Aorta (tissue), 5 donors: ENCODE data around the gene PPARG. TPM values are rescaled to one million over a fixed set of nuclear protein-coding genes. Genes with fewer than 3 reads are reported as not detected.
A peak's percentile ranks its signal among the peaks of the same experiment; 100 is the strongest.

Experiments
- ATAC-seq: fragments of 200-7000 bp; cut with Tn5 transposase; one replicate; pipeline ENCODE4 v1.9.1; 2022; ENCODE audit warnings: moderate library complexity; ENCODE audit not compliant: low FRiP score
- DNase-seq, 2 donors: peaks; one replicate each; pipeline ENCODE4 v3.0.0-alpha.2; 2020
- H3K27ac ChIP-seq, 2 donors: one replicate each; pipeline ENCODE4 v1.5.1; 2013; ENCODE audit warnings: low read length in 2 of 2, mild to moderate bottlenecking in 2 of 2, moderate library complexity in 2 of 2, control low read depth in 1 of 2, inconsistent platforms in 1 of 2, low read depth in 1 of 2
- H3K27me3 ChIP-seq, 2 donors: one replicate each; pipeline ENCODE4 v1.6.1; 2013; ENCODE audit warnings: control low read depth in 1 of 2, low read length in 1 of 2, mild to moderate bottlenecking in 1 of 2, moderate library complexity in 1 of 2; ENCODE audit not compliant: insufficient read depth in 2 of 2, control insufficient read depth in 1 of 2
- H3K36me3 ChIP-seq, 2 donors: one replicate each; pipeline ENCODE4 v1.6.1; 2013; ENCODE audit warnings: control low read depth in 1 of 2, low read length in 1 of 2, mild to moderate bottlenecking in 1 of 2; ENCODE audit not compliant: insufficient read depth in 2 of 2, control insufficient read depth in 1 of 2
- H3K4me1 ChIP-seq, 2 donors: one replicate each; pipeline ENCODE4 v1.6.1; 2013; ENCODE audit warnings: low read length in 2 of 2, control low read depth in 1 of 2, mild to moderate bottlenecking in 1 of 2, moderate library complexity in 1 of 2; ENCODE audit not compliant: insufficient read depth in 2 of 2, control insufficient read depth in 1 of 2
- H3K4me3 ChIP-seq, 2 donors: one replicate each; pipeline ENCODE4 v1.5.1; 2013; ENCODE audit warnings: low read length in 2 of 2, control low read depth in 1 of 2, mild to moderate bottlenecking in 1 of 2
- H3K9me3 ChIP-seq: one replicate; pipeline ENCODE4 v1.6.1; 2013; ENCODE audit warnings: mild to moderate bottlenecking, low read length; ENCODE audit not compliant: control insufficient read depth
- WGBS, 2 donors: extraction: QIAGEN DNeasy Blood & Tissue Kit; methylation state at CpG; one replicate each; pipeline ENCODE4 v1.1.7; 2013; 5-methylcytosine and 5-hydroxymethylcytosine counted together
- intact Hi-C, 2 donors: fragments of 100-400 bp; cut with DNase I; formaldehyde crosslinking; loops; one replicate each; pipeline versions ENCODE4 v1.14.2 to v1.15.0; 2022
- polyA plus RNA-seq, 2 donors: library from polyadenylated mRNA; stranded (reverse); fragments of 200-250 nt; gene quantifications; one replicate each; pipeline ENCODE4 v1.2.3, GENCODE V29; 2013
- total RNA-seq, 2 donors: library from RNA; stranded (reverse); fragmentation: NEBNext Ultra II Directional; extraction: Animal tissue kit (Norgen Biotek cat#: 25700); gene quantifications; one replicate each; pipeline ENCODE4 v1.2.1, GENCODE V29; 2021
- donor health status: healthy with polysubstance abuse.
- donor health status: Bipolar disorder and iron deficiency.
- donor health status: DM: no; HTN: no; CAD: no.
- donor health status: DM: no; HTN: no; CAD: no.
- donor health status: DM: yes; HTN: yes; CAD: no.

The PPARG gene
- total and polyA plus RNA-seq, 4 donors = 5.1 to 21.0 (median 17.5) TPM

DNA sequence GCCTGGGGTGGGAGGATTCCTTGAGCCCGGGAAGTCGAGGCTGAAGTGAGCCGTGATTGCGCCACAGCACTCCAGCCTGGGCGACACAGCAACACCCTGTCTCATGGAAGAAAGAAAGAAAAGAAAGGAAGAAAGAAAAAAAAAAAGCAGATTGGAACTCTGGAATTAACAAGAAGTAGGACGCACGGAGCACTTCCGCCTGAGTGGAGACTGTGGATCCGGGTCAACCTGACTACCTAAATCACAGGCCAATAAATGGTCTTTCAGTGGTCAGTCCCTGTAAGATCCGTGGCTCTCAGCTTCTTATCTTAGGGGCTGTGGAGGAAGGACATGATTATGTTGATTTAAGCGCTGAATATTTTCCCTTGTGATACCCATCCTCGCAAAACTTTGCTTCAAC is 2.4 kb upstream of the PPARG start:
- Histone ChIP-seq H3K4me3 (no peak overlapping the region), H3K9me3 (no peaks in the 10 kb centered on the region), H3K27me3 (no peaks in the 10 kb centered on the region), H3K4me1 (no peaks in the 10 kb centered on the region), H3K27ac (no peak overlapping the region), H3K36me3 (no peaks in the 10 kb centered on the region)
- 86 to 89% methylated on average over 12 of the region's 12 CpGs for WGBS, 2 donors
- intact Hi-C loops = loop anchor here (10.0 kb wide), 2 partner anchors 152 to 188 kb away; no protein-coding TSS in a partner anchor
- DNase-seq = no peak
- no peak for ATAC-seq

DNA sequence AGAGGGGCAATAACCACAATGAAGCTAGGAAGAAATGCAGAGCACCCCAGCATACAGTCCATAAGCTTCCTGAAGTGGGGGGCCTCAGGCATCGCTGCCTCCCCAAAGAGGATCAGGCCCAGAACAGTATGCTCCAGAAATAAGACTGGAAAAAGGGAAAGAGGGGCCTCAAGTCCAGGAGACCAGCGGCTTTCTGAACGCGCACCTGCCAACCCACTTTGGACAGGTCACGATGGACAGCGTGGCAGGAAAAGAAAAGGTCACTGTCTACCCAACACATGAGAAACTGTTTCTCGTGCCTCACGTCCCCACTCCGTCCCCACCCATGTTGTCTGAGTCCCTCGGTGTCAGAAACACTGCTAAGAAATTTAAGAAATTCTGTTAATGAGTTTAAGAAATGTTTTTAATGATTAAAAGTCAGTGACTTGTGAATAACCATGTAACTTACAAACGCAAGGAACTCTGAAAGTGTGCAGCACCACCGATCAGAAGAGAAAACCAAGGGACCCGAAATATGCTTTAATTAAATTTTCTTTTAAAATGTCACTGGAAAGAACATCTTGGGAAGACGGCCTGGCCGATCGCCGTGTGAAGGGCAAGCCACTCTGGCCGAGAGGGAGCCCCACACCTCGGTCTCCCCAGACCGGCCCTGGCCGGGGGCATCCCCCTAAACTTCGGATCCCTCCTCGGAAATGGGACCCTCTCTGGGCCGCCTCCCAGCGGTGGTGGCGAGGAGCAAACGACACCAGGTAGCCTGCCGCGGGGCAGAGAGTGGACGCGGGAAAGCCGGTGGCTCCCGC is 1.7 kb upstream of the PPARG start:
- intact Hi-C loops = loop anchor here (10.0 kb wide), 2 partner anchors 152 to 188 kb away; no protein-coding TSS in a partner anchor
- ATAC-seq = peak; percentile 45

DNA sequence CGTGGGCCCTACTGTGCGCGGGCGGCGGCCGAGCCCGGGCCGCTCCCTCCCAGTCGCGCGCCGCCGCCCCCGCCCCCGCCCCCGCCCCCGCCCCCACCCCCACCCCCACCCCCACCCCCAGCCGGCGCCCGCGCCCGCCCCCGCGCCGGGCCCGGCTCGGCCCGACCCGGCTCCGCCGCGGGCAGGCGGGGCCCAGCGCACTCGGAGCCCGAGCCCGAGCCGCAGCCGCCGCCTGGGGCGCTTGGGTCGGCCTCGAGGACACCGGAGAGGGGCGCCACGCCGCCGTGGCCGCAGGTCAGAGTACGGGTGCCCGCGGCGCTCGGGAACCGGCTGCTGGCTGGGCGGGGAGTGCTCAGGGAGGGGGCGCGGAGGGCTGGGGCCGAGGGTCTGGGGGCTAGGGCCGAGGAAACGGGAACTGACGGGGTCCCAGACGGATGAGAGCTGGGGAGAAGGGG is 1.1 kb upstream of the PPARG start:
- DNase-seq = peak; percentile 60 to 81
- intact Hi-C loops = loop anchor here (10.0 kb wide), 2 partner anchors 153 to 187 kb away; no protein-coding TSS in a partner anchor
- no peaks in the 10 kb centered on the region for H3K27me3 ChIP-seq
- H3K4me3 ChIP-seq = peak overlapping the region; percentile 27 to 62
- 0 to 1% methylated on average over 25 to 63 of the region's 63 CpGs for WGBS, 2 donors
- H3K4me1 ChIP-seq = no peaks in the 10 kb centered on the region
- no peaks in the 10 kb centered on the region for H3K36me3 ChIP-seq
- ATAC-seq = peak; percentile 77
- no peaks in the 10 kb centered on the region for H3K9me3 ChIP-seq
- no peak overlapping the region for H3K27ac ChIP-seq

More for the DNA sequence above, 1.7 kb upstream of the PPARG start:
- H3K4me3 ChIP-seq = no peak overlapping the region
- H3K27ac ChIP-seq = no peak overlapping the region
- no peaks in the 10 kb centered on the region for H3K4me1 ChIP-seq
- 25 to 26% methylated on average over 33 of the region's 33 CpGs for WGBS, 2 donors
- peak; percentile 55 to 78 for DNase-seq
- no peaks in the 10 kb centered on the region for H3K36me3 ChIP-seq
- no peaks in the 10 kb centered on the region for H3K27me3 ChIP-seq
- H3K9me3 ChIP-seq = no peaks in the 10 kb centered on the region

DNA sequence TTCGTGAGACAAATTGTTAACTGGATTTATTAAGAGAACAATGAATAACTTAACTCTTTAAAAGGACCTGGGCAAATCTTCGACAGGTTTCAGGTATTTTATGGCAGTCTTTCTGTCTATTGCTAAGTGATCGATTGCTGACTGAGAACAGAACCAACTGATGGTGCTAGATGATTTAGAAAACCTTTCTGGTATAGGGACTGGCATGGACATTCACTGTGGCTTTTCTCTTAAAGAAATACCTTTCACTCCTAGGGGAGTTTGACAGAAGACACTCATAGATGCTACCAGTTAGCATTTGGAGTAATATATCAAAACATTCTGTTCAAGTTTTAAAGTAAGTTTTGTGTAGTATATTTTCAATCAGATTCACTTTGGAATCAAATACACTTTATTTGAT is 654 bp downstream of the PPARG start:
- Histone ChIP-seq H3K36me3 (no peaks in the 10 kb centered on the region), H3K4me3 (no peak overlapping the region), H3K4me1 (no peaks in the 10 kb centered on the region), H3K27me3 (no peaks in the 10 kb centered on the region), H3K9me3 (no peaks in the 10 kb centered on the region), H3K27ac (no peak overlapping the region)
- WGBS, 2 donors = 61 to 62% methylated on average over 3 of the region's 3 CpGs
- DNase-seq (no peak), ATAC-seq (no peak)
- intact Hi-C loops = loop anchor here (10.0 kb wide), 2 partner anchors 155 to 185 kb away; no protein-coding TSS in a partner anchor

DNA sequence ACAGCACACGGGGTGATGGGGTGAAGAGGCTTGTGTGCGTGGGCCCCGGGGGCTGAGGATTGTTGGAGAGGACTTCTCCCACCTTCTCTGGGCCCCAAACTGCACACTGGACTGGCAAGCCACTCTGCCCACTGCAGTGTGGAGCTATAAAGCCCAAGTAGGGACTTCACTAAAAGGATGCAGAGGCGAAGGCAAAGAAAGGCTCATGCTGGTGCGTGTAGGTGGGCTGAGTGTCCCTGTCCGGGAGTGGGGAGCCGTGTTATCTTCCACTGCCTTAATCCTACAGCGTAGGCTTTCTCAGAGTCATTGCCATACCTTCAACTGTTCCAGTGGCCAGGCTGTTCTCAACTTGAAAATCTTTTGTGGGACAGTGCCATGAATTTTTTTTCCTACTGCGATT is 3.9 kb downstream of the PPARG start:
- 79 to 80% methylated on average over 9 of the region's 9 CpGs for WGBS, 2 donors
- no peak for ATAC-seq

DNA sequence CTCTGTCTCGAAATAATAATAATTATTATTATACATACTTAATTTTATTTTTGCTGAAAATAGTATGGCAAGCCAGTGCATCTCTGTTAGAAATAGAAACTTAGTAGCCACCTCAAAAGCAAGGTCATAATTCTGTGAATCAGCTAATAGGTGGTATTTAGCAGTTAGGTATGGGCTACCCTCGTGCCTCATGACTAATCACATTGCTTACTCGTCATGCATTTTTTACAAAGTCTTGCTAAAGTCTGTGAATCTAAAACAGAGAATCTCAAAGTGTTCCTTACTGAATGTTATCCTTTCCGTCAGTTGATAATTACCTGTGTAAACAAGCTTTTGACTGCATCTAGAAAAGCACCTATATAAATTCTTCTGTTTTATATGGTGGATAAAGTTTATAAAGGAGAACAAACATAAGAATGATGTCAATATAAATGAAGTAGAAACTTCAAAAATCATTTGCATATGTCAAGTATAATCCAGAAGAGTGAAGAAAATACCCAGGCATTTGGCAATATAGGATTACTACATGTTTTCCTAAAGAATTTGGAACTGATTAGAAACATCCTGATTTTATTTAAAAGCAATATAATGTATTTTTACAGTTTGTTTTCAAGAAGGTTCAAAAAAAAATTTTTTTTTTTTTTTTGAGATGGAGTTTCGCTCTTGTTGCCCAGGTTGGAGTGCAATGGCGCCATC is 6.2 kb downstream of the PPARG start:
- WGBS, 2 donors = 86 to 92% methylated on average over 6 of the region's 6 CpGs
- no peak for ATAC-seq
- Histone ChIP-seq H3K4me1 (no peaks in the 10 kb centered on the region), H3K27ac (no peak overlapping the region), H3K36me3 (no peaks in the 10 kb centered on the region), H3K9me3 (no peaks in the 10 kb centered on the region), H3K27me3 (no peaks in the 10 kb centered on the region), H3K4me3 (no peak overlapping the region)
- intact Hi-C loops = no loop called here
- no peak for DNase-seq

More for the DNA sequence above, 3.9 kb downstream of the PPARG start:
- no peaks in the 10 kb centered on the region for H3K36me3 ChIP-seq
- H3K4me3 ChIP-seq = no peak overlapping the region
- no peaks in the 10 kb centered on the region for H3K4me1 ChIP-seq
- no peaks in the 10 kb centered on the region for H3K27me3 ChIP-seq
- no peaks in the 10 kb centered on the region for H3K9me3 ChIP-seq
- no peak for DNase-seq
- H3K27ac ChIP-seq = no peak overlapping the region
- intact Hi-C loops = no loop called here

DNA sequence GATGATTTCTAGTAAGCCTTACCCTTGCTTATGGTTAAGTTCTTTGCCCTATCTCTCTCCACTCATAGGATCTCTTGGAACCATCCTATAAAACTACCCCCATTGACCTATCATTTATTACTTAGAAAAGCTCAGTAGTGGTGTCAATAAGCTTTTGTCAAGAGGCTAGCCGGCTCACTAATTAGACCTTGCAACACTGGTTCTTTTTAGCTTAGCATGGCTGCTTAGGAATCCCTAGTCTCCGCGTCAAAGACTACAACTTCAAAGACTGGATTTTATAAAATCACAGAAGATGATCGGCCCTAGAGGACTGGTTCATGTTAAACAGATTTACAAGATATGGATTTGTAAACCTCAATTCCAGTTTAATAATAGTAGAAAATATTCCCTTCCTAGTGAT is 7.6 kb downstream of the PPARG start:
- WGBS, 2 donors = 91 to 94% methylated on average over 4 of the region's 4 CpGs
- DNase-seq = no peak
- Histone ChIP-seq H3K4me3 (no peak overlapping the region), H3K27ac (no peak overlapping the region), H3K27me3 (no peaks in the 10 kb centered on the region), H3K36me3 (no peaks in the 10 kb centered on the region), H3K9me3 (no peaks in the 10 kb centered on the region), H3K4me1 (no peaks in the 10 kb centered on the region)
- ATAC-seq = no peak
- intact Hi-C loops = no loop called here

DNA sequence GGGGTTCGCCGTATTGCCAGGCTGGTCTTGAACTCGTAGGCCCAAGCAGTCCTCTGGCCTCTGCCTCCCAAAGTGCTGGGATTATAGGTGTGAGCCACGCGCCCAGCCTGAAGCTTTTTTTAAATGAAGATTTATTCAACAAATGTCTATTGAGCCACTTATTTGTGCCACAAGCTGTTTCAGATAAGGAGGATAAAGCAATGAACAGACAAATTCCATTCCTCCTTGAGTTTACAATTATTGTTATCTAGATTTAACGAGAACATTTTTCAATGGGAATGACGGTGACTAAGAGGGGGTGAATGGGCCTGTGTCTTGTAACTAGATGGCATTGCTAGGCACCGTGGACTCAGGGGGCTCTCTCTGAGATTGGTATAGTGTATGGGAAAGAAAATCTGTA is 10.2 kb downstream of the PPARG start:
- intact Hi-C loops = no loop called here
- H3K27ac ChIP-seq = no peak overlapping the region
- no peak for DNase-seq
- H3K9me3 ChIP-seq = no peaks in the 10 kb centered on the region
- H3K4me1 ChIP-seq = no peaks in the 10 kb centered on the region
- ATAC-seq = no peak
- no peaks in the 10 kb centered on the region for H3K36me3 ChIP-seq
- 79 to 83% methylated on average over 8 of the region's 8 CpGs for WGBS, 2 donors
- no peak overlapping the region for H3K4me3 ChIP-seq
- H3K27me3 ChIP-seq = no peaks in the 10 kb centered on the region
